Loucy (cell line): ENCODE results near the gene IFT74.

ENCODE experiments used
- H2AFZ ChIP-seq: fragments of 200-600 bp; sonication (generic); 2 replicates; pipeline ENCODE4 v1.6.0; 2016; ENCODE audit warnings: antibody characterized with exemption, mild to moderate bottlenecking, low read length, moderate library complexity
- H3F3A ChIP-seq: fragments of 200-600 bp; 2 replicates; pipeline ENCODE4 v1.6.0; 2016; ENCODE audit warnings: antibody characterized with exemption, low read depth, mild to moderate bottlenecking
- H3K27me3 ChIP-seq: fragments of 200-600 bp; sonication (generic); 2 replicates; pipeline ENCODE4 v1.6.1; 2014; ENCODE audit warnings: low read length, mild to moderate bottlenecking; ENCODE audit not compliant: insufficient read depth, poor library complexity, severe bottlenecking
- H3K36me3 ChIP-seq: fragments of 200-600 bp; sonication (generic); 2 replicates; pipeline ENCODE4 v1.6.1; 2016; ENCODE audit warnings: low read length; ENCODE audit not compliant: insufficient read depth
- H3K4me1 ChIP-seq: fragments of 200-600 bp; sonication (generic); 2 replicates; pipeline ENCODE4 v1.5.1; 2014; ENCODE audit warnings: low read length, mild to moderate bottlenecking; ENCODE audit not compliant: insufficient read depth, poor library complexity, severe bottlenecking
- H3K4me2 ChIP-seq: fragments of 200-600 bp; sonication (generic); 2 replicates; pipeline ENCODE4 v1.6.0; 2014; ENCODE audit warnings: antibody characterized with exemption, low read length, low read depth, mild to moderate bottlenecking; ENCODE audit not compliant: poor library complexity, severe bottlenecking
- H3K4me3 ChIP-seq: fragments of 200-600 bp; sonication (generic); 2 replicates; pipeline ENCODE4 v1.5.1; 2014; ENCODE audit warnings: low read length, mild to moderate bottlenecking, mixed read lengths; ENCODE audit not compliant: poor library complexity, severe bottlenecking
- H3K79me2 ChIP-seq: fragments of 200-600 bp; sonication (generic); 2 replicates; pipeline ENCODE4 v1.6.1; 2014; ENCODE audit warnings: low read length; ENCODE audit not compliant: insufficient read depth
- H3K9ac ChIP-seq: fragments of 200-600 bp; sonication (generic); 2 replicates; pipeline ENCODE4 v1.6.0; 2014; ENCODE audit warnings: mild to moderate bottlenecking, low read depth, low read length, moderate library complexity; ENCODE audit not compliant: poor library complexity, severe bottlenecking
- H3K9me2 ChIP-seq: fragments of 200-600 bp; sonication (generic); replicated peaks from 2 replicates; pipeline ENCODE4 v1.6.1; 2016; ENCODE audit warnings: low read depth, low read length, mixed read lengths
- H3K9me3 ChIP-seq: fragments of 200-600 bp; sonication (generic); 2 replicates; pipeline ENCODE4 v1.6.1; 2014; ENCODE audit warnings: mild to moderate bottlenecking, antibody characterized with exemption, low read length, low read depth; ENCODE audit not compliant: insufficient read depth
- H4K20me1 ChIP-seq: fragments of 200-600 bp; sonication (generic); 2 replicates; pipeline ENCODE4 v1.6.0; 2014; ENCODE audit warnings: antibody characterized with exemption, low read length, mild to moderate bottlenecking; ENCODE audit not compliant: insufficient read depth, poor library complexity, severe bottlenecking
- EZH2phosphoT487 ChIP-seq: fragments of 200-600 bp; IDR thresholded peaks from 2 replicates; pipeline ENCODE4 v1.6.1; 2018; ENCODE audit warnings: antibody characterized with exemption, mild to moderate bottlenecking, moderate library complexity, borderline replicate concordance
- TF ChIP-seq, protein P1 (sequence below): fragments of 200-600 bp; sonication (generic); conservative IDR thresholded peaks from 2 replicates; pipeline ENCODE4 v1.5.1; 2014; ENCODE audit warnings: mild to moderate bottlenecking, antibody characterized with exemption, low read length

IFT74 gene

DNA sequence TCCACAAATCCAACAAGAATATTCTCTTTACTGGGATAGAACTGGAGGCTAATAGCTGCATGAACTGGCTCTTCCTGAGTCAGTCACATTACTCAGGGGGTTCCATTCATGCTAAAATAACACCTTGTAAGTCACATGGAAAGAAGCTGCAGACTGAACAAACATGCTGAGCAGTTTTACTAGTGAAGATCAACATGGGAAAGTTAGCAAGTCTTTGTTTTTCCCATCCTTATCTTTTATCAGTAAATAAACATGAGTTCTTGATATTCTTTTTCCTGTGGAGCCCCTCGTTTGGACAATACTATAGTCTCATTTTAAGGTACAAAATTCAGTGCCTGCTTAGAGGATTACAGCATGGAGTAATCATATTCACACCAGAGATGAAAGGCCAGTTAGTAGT, 109.1 kb downstream of the IFT74 start:
- Histone ChIP-seq H3K79me2 (no peaks in the 10 kb centered on the region), H4K20me1 (no peaks in the 10 kb centered on the region), H3K4me3 (no peak overlapping the region), H3K9ac (no peak overlapping the region), H3K9me2 (no peaks in the 10 kb centered on the region), H3K36me3 (no peaks in the 10 kb centered on the region), H3K27me3 (no peaks in the 10 kb centered on the region), H3K4me2 (no peak overlapping the region), H3K4me1 (no peaks in the 10 kb centered on the region), H3K9me3 (no peaks in the 10 kb centered on the region), H3F3A (no peaks in the 10 kb centered on the region), H2AFZ (no peak overlapping the region)
- TF ChIP-seq, protein P1, sequence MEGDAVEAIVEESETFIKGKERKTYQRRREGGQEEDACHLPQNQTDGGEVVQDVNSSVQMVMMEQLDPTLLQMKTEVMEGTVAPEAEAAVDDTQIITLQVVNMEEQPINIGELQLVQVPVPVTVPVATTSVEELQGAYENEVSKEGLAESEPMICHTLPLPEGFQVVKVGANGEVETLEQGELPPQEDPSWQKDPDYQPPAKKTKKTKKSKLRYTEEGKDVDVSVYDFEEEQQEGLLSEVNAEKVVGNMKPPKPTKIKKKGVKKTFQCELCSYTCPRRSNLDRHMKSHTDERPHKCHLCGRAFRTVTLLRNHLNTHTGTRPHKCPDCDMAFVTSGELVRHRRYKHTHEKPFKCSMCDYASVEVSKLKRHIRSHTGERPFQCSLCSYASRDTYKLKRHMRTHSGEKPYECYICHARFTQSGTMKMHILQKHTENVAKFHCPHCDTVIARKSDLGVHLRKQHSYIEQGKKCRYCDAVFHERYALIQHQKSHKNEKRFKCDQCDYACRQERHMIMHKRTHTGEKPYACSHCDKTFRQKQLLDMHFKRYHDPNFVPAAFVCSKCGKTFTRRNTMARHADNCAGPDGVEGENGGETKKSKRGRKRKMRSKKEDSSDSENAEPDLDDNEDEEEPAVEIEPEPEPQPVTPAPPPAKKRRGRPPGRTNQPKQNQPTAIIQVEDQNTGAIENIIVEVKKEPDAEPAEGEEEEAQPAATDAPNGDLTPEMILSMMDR: no peak
- no peak for TF ChIP-seq EZH2phosphoT487

DNA sequence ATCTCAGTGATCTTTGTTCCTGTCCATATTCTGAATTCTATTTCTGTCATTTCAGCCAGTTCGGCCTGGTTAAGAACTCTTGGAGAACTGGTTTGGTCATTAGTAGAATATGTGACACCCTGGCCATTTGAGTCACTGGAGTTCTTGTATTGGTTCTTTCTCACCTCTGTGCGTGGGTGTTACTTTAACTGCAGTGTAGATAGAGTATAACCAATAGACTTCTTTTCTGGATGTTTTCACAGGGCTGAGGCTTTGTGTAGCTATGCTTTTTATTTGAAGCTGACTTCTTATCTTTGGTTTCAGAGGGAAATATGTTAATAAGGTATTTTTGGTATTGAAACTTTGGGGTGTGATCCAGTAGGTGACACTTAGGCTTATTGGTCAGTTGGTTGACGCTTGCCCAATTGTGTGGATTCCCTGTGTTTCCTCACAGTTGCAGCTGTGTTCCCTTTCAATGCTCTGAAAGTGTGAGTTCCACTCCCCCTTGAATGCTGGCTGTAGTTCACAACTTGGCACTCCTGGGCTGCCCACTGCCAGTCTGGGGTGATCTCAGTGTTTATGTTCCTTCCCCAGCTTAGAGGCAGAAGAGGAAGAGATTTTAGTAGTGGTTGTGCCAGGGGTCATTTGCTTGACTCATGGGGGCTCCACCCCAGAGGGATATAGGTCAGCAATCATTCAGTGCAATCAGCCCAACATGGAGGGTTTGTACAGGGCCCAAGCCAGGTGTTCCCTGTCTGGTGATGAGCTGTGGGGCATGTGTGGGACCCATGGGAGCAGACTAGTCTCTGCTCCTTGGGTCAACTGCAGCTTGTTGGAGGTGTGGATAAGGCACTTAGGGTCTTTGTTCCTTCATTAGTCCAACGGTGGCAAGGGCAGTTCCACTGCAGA, 117.9 kb downstream of the IFT74 start:
- Histone ChIP-seq H3K79me2 (no peaks in the 10 kb centered on the region), H3K4me2 (no peak overlapping the region), H3K27me3 (no peaks in the 10 kb centered on the region), H2AFZ (no peak overlapping the region), H4K20me1 (no peaks in the 10 kb centered on the region), H3K9me2 (no peaks in the 10 kb centered on the region), H3K36me3 (no peaks in the 10 kb centered on the region), H3K4me1 (no peaks in the 10 kb centered on the region), H3F3A (no peaks in the 10 kb centered on the region), H3K4me3 (no peak overlapping the region), H3K9ac (no peak overlapping the region), H3K9me3 (no peaks in the 10 kb centered on the region)
- TF ChIP-seq, protein P1: no peak
- no peak for TF ChIP-seq EZH2phosphoT487

DNA sequence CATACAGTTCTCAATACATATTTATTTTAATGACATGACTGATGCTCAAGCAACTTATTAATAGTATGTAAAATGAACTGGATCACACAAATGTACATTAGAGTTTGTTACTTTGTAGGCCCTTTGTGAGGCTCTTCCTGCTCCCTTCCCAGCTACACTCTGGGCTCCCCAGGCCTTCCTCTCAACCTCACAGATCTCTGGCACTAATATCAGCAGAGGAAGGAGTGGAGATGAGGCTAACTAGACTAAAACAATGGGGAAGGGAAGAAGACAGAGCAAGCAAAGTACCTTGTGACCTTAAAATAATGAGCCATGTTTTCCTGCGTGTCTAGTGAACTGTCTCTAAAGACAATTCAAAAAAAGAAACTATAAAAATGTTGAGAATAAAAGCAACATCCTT, 122.5 kb downstream of the IFT74 start:
- H4K20me1 ChIP-seq: no peaks in the 10 kb centered on the region
- no peak overlapping the region for H3K4me2 ChIP-seq
- H3K79me2 ChIP-seq: no peaks in the 10 kb centered on the region
- H3K36me3 ChIP-seq: no peaks in the 10 kb centered on the region
- no peak overlapping the region for H2AFZ ChIP-seq
- TF ChIP-seq, protein P1: no peak
- no peak for TF ChIP-seq EZH2phosphoT487
- H3K9me3 ChIP-seq: no peaks in the 10 kb centered on the region
- no peak overlapping the region for H3K4me3 ChIP-seq
- H3F3A ChIP-seq: no peaks in the 10 kb centered on the region
- no peaks in the 10 kb centered on the region for H3K27me3 ChIP-seq
- no peaks in the 10 kb centered on the region for H3K9me2 ChIP-seq
- H3K4me1 ChIP-seq: no peaks in the 10 kb centered on the region
- H3K9ac ChIP-seq: no peak overlapping the region
